ENCODE measurements around the gene MSH5.
"Not testable (repeated sequence)": the region's sequence is repeated elsewhere in the genome, so short reads cannot be mapped to it uniquely, and the experiment has no call there.

The MSH5 gene

GRCh38 chr6:31705931-31706330 lies 33.9 kb upstream of the MSH5 start:
- DNase-seq (ENCODE audit: low read depth, low spot score) = no peak
- no peak overlapping the region for H3K4me3 ChIP-seq (ENCODE audit: low read depth, low read length)
- in situ Hi-C loops (cut with HindIII; ENCODE audit: low sequenced_read_pairs) = no loop called here
- TF ChIP-seq CTCF (IDR thresholded peaks at IDR 0.05; ENCODE audit: low read depth, low read length) = no peak

- no peak for TF ChIP-seq CTCF (IDR thresholded peaks at IDR 0.05; ENCODE audit: low read depth, low read length)
- no peak for DNase-seq (ENCODE audit: low read depth, low spot score)
- in situ Hi-C loops (cut with HindIII; ENCODE audit: low sequenced_read_pairs) = no loop called here
- no peak within 1 kb of the TSS for H3K4me3 ChIP-seq (ENCODE audit: low read depth, low read length)
Measured at GRCh38 chr6:31706599-31706998, 33.2 kb upstream of the MSH5 start, which contains the start of gene LY6G6F. TSS of gene LY6G6F (plus strand) at chr6:31706866. CDS start at chr6:31706907, 41 bp downstream.

GRCh38 chr6:31707701-31708100 lies 32.1 kb upstream of the MSH5 start:
- no peak for TF ChIP-seq CTCF (IDR thresholded peaks at IDR 0.05; ENCODE audit: low read depth, low read length)
- in situ Hi-C loops (cut with HindIII; ENCODE audit: low sequenced_read_pairs) = no loop called here
- no peak for DNase-seq (ENCODE audit: low read depth, low spot score)
- no peak overlapping the region for H3K4me3 ChIP-seq (ENCODE audit: low read depth, low read length)

- no peak overlapping the region for H3K4me3 ChIP-seq (ENCODE audit: low read depth, low read length)
- in situ Hi-C loops (cut with HindIII; ENCODE audit: low sequenced_read_pairs) = no loop called here
Measured at GRCh38 chr6:31708224-31708623, 31.6 kb upstream of the MSH5 start.

GRCh38 chr6:31709157-31709556 lies 30.6 kb upstream of the MSH5 start:
- H3K4me3 ChIP-seq (ENCODE audit: low read depth, low read length); in situ Hi-C loops (cut with HindIII; ENCODE audit: low sequenced_read_pairs); DNase-seq (ENCODE audit: low read depth, low spot score): not testable (repeated sequence)

More at GRCh38 chr6:31708224-31708623, 31.6 kb upstream of the MSH5 start:
- no peak for DNase-seq (ENCODE audit: low read depth, low spot score)
- TF ChIP-seq CTCF (IDR thresholded peaks at IDR 0.05; ENCODE audit: low read depth, low read length) = no peak

GRCh38 chr6:31710523-31711219 lies 29.1 kb upstream of the MSH5 start:
- DNase-seq (ENCODE audit: low read depth, low spot score) = no peak
- H3K4me3 ChIP-seq (ENCODE audit: low read depth, low read length) = no peak overlapping the region
- TF ChIP-seq CTCF (IDR thresholded peaks at IDR 0.05; ENCODE audit: low read depth, low read length) = no peak
- in situ Hi-C loops (cut with HindIII; ENCODE audit: low sequenced_read_pairs) = no loop called here

- TF ChIP-seq CTCF (IDR thresholded peaks at IDR 0.05; ENCODE audit: low read depth, low read length) = no peak
- H3K4me3 ChIP-seq (ENCODE audit: low read depth, low read length) = no peak overlapping the region
- DNase-seq (ENCODE audit: low read depth, low spot score) = no peak
- in situ Hi-C loops (cut with HindIII; ENCODE audit: low sequenced_read_pairs) = no loop called here
Measured at GRCh38 chr6:31711233-31711632, 28.6 kb upstream of the MSH5 start.

Data from astrocyte of the spinal cord (primary cell).